HG03103 (cell line): ENCODE results near the gene FFAR1.

Experiments used
- ATAC-seq: cut with Tn5 transposase; IDR thresholded peaks from one replicate; pipeline ENCODE4 v1.9.1; 2021; ENCODE audit warnings: low read depth; ENCODE audit not compliant: unreplicated experiment

The FFAR1 gene

GRCh38 chr19:35340431-35340830 lies 7.3 kb upstream of the FFAR1 start:
- ATAC-seq = no peak

GRCh38 chr19:35341006-35341405 lies 6.7 kb upstream of the FFAR1 start:
- ATAC-seq = no peak

- ATAC-seq = no peak
Measured at GRCh38 chr19:35341565-35342225, 6.0 kb upstream of the FFAR1 start.

- no peak for ATAC-seq
Measured at GRCh38 chr19:35342430-35342829, 5.3 kb upstream of the FFAR1 start.

- no peak for ATAC-seq
Measured at GRCh38 chr19:35344511-35345031, 3.1 kb upstream of the FFAR1 start.

- no peak for ATAC-seq
Measured at GRCh38 chr19:35345671-35346111, 2.0 kb upstream of the FFAR1 start.

- ATAC-seq = no peak
Measured at GRCh38 chr19:35346193-35347052, 1.3 kb upstream of the FFAR1 start.

- no peak for ATAC-seq
Measured at GRCh38 chr19:35347930-35348298, 212 bp downstream of the FFAR1 start.

GRCh38 chr19:35348911-35349611 lies 1.4 kb downstream of the FFAR1 start:
- ATAC-seq = no peak

- no peak for ATAC-seq
Measured at GRCh38 chr19:35349614-35350521, 2.2 kb downstream of the FFAR1 start.

GRCh38 chr19:35350591-35350990 lies 2.9 kb downstream of the FFAR1 start:
- no peak for ATAC-seq

- ATAC-seq = no peak
Measured at GRCh38 chr19:35351411-35352176, 3.9 kb downstream of the FFAR1 start.

- no peak for ATAC-seq
Measured at GRCh38 chr19:35352177-35352447, 4.4 kb downstream of the FFAR1 start.

GRCh38 chr19:35352448-35353304 lies 5.0 kb downstream of the FFAR1 start:
- ATAC-seq = no peak

GRCh38 chr19:35353635-35354034 lies 5.9 kb downstream of the FFAR1 start:
- no peak for ATAC-seq

GRCh38 chr19:35354898-35355297 lies 7.2 kb downstream of the FFAR1 start:
- no peak for ATAC-seq

- no peak for ATAC-seq
Measured at GRCh38 chr19:35355791-35356460, 8.2 kb downstream of the FFAR1 start.

GRCh38 chr19:35357867-35358573 lies 10.3 kb downstream of the FFAR1 start, which contains the start of gene FFAR3:
TSS of gene FFAR3 (plus strand) at chr19:35358460. CDS start at chr19:35358891, 431 bp downstream.
- ATAC-seq = no peak
